HG03095 (cell line): Measurements from ENCODE around the gene SHPK.
A peak's percentile ranks its signal among the peaks of the same experiment; 100 is the strongest.

Source experiments
- ATAC-seq: cut with Tn5 transposase; IDR thresholded peaks from one replicate; pipeline ENCODE4 v1.9.1; 2021; ENCODE audit warnings: moderate library complexity; ENCODE audit not compliant: unreplicated experiment

SHPK gene

GRCh38 chr17:3558603-3559269 is 77.3 kb downstream of the SHPK start:
- peak; percentile 60 for ATAC-seq
